Dermis blood vessel endothelial cell (primary cell): ENCODE measurements around the gene TREX2. TPM values are rescaled to one million over a fixed set of nuclear protein-coding genes. Genes with fewer than 3 reads are reported as not detected.
A peak's percentile ranks its signal among the peaks of the same experiment; 100 is the strongest.

Experiments used
- DNase-seq: peaks from one replicate; pipeline ENCODE4 v3.0.0; 2010
- total RNA-seq: library from RNA; depleted of rRNA; stranded (reverse); fragments of >200 nt; gene quantifications from 2 replicates; pipeline ENCODE4 v1.2.3, GENCODE V29; 2014

TREX2 gene
- total RNA-seq, 1 donor from 2014 or later, result 4.1 TPM

DNA sequence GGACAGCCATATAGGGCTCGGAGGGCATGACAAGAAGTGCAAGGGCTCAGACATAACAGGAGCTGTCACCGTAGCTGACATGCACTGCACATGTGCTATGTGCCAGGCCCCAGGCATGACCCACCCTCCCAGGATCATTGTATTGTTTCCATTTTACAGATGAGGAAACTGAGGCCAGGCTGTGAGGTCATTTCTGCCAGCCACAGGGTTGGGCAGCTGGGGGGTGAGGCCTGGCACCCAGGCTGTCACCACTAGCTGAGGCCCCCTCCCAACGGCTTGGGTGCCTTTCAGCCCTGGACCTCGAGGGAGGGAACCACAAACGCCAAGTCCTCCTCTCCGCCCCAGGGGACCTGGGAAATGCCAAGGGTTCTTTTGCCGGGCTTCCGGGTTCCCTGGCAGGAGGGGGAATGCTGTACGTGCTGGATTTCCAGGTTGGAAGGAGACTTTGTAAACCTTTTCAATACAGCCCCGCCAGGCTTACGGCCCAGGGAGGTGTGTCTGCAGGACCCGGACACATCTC is 12.6 kb downstream of the TREX2 start:
- no peak for DNase-seq

- no peak for DNase-seq
These were observed 15.1 kb downstream of the TREX2 start for GRCh38 chrX:153430796-153431195.

- DNase-seq, result no peak
These were observed 19.7 kb downstream of the TREX2 start for GRCh38 chrX:153426204-153426603.

GRCh38 chrX:153423652-153424051 is 22.2 kb downstream of the TREX2 start:
- no peak for DNase-seq

DNA sequence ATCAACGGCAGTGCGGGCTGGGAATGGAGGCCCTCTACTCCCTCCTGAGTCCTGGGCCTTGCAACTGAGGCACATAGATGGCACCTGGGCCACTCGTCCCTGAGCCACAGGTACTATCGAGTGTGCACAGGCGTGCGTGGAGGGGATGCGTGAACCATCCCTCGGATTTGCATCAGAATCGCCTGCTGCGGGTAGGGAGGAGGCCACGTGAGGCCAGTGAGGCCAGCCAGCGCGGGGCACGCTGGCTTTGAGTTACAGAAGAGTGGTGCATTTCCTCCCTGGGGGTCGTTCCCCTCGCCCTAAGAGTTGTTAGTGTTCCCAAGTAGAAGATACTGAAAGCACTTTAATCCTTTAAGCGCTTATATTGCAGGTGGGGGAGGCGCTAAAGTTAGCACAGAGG is 24.0 kb downstream of the TREX2 start:
- no peak for DNase-seq

GRCh38 chrX:153420851-153421599 is 24.8 kb downstream of the TREX2 start:
- DNase-seq, result no peak

DNA sequence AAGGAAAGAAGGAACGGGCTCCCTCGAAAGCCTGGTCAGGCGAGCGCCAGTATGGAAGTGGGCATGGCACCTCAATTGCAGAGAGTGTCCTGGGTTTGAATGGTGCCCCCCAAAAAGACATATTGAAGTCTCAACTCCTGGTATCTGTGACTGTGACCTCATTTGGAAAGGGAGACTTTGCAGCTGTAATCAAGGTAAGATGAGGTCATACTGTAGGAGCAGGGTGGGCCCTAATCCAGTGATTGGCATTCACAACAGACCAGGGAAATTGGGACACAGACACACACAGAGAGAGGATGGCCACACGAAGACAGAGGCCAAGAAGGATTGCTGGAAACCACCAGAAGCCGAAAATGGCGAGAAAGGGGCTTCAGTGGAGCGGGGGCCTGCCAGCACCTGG is 28.2 kb downstream of the TREX2 start:
- DNase-seq, result no peak

DNA sequence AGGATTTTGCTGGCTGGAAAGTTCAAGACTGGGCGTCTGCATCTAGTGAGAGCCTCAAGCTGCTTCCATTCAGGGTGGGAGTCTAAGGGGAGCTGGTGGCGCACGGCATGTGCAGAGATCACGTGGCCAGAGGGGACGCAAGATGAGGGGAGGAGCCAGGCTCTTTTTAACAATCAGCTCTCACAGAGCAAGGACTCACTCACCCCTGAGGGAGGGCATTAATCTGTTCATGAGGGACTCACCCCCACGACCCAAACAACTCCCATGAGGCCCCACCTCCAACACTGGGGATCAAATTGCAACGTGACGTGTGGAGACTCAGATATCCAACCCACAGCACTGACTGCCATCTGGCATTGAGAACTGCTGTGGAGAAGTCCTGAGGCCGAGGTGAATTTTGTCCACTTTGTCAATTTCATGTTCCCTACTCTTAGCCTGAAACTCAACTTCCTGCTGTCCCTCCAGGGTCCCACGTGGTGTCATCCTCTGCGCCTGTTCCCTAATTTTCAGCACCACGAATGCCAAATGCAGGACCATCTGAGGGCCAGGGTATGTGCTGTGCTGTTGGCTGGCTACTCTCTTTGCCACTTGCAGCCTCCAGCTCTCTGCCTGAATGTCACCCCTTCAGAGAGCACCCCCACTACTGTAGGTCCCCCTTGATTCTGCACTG is 28.9 kb downstream of the TREX2 start:
- DNase-seq, result no peak

- DNase-seq, result no peak
These were observed 30.9 kb downstream of the TREX2 start for GRCh38 chrX:153414856-153415510.

DNA sequence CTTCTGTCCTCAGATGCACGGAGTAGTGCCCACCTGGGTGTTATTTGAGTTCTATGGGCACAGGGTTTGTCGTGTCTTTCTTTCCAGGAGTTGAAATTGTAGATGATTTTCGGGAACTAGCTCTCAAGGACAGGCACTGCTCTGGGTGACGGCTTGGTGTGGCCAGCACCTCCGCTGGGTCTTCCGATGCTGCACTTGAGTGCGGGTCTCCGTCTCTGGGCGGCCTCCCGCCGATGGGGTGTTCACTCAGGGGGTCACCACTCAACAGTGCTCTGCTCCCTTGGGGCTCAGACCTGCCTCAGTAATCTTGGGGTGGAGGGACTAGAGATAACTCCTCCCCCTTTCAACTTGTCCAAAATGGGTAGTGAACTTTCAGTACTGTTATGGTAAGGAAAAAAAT is 32.1 kb downstream of the TREX2 start:
- no peak for DNase-seq

- peak; percentile 4 for DNase-seq
These were observed 32.8 kb downstream of the TREX2 start for GRCh38 chrX:153412746-153413720.

- DNase-seq, result no peak
These were observed 33.8 kb downstream of the TREX2 start for GRCh38 chrX:153411988-153412574.

- DNase-seq, result peak; percentile 15
These were observed 34.4 kb downstream of the TREX2 start, which contains the start of gene ZFP92 for GRCh38 chrX:153411255-153411987. ZFP92 (plus strand) TSS chrX:153411472; CDS start chrX:153418323, 6,851 bp downstream.

GRCh38 chrX:153410888-153411254 is 35.0 kb downstream of the TREX2 start:
- DNase-seq, result no peak

DNA sequence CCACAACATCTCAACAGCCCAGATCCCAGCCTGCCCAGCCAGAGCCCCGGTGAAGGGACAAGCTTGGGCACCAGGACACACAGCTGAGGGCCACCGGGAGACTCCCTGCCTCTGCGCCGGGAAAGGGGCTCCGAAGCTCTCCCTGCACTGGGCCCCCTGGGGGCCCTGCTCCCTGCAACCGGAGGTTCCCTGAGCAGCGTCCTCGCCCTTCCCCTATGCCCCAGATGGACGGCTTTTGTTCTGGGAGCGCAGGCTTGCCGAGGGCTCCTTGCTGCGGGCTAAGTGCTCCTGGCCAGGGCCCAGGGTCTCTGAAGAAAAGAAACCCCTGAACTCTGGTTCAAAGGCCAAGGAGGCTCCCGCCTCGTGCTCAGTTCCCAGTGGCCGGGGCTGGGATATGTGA is 35.5 kb downstream of the TREX2 start:
- DNase-seq, result no peak

GRCh38 chrX:153409414-153410101 is 36.3 kb downstream of the TREX2 start:
- no peak for DNase-seq

- DNase-seq, result no peak
These were observed 36.9 kb downstream of the TREX2 start for GRCh38 chrX:153408871-153409351.

DNA sequence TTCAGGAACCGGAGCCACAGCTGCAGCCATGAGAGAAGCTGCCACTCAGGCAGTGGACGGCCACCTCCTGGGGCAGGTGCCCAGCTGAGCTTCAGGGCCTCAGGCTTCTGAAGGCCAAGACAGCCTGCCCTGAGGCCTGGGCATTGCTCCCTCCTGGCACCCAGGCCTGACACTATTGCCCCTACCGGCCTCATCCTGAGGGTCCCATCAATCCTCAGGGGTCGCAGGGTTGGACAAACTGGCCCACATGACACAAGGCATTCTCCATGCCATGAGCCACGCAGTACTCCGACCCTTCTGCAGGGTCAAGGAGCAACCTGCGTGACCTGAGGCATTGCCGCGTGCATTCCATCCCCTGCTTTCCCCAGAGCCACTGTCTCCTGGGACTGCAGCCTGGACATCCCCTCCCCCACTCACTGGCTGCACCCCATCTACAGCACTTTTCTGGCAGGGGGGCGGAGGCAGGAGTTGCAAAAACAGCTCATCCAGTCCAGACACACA is 37.6 kb downstream of the TREX2 start:
- DNase-seq, result no peak

DNA sequence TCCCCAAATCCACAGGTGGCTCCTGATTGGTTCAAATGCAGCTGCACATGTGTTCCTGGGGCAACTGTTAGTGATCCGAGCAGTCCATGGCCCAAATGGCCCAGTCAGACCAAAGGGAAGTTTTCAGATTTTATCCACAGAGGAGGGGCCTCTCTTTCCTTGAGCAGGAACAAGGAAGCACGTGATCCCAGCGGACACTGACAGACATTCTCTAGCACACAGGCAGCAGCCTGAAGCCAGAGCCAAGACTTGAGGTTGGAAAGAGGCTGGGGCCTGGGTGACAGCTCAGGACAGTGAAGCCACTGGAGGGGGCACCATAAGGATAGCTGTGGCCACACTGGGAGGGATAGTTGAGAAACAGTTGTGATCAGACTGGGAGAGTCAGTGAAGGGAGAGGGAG is 38.1 kb downstream of the TREX2 start:
- DNase-seq, result peak; percentile 19

DNA sequence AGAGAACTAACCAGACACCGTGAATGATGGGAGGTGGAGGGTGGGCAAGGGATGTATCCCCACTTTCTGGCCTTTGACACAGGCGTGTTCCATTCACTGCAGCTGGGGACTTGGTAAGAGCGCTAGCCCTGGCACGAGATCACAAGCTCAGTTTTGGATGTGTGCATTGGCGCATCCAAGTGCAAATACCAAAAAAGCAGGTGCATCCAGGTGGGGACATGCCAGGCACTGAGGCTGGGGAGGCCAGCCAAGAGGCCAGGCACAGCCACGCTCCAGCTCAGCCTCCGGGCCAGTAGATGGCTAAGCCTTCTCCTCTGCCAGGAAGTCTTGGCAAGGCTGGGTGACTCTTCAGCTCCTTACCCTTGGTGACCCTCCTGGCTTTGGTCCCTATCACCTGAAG is 39.0 kb downstream of the TREX2 start:
- DNase-seq, result no peak
